ENCODE results near the gene CELF2. TPM values are rescaled to one million over a fixed set of nuclear protein-coding genes. Genes with fewer than 3 reads are reported as not detected.

CELF2 gene
- total RNA-seq, 1 donor from 2014 or later: 54.3 TPM

DNA sequence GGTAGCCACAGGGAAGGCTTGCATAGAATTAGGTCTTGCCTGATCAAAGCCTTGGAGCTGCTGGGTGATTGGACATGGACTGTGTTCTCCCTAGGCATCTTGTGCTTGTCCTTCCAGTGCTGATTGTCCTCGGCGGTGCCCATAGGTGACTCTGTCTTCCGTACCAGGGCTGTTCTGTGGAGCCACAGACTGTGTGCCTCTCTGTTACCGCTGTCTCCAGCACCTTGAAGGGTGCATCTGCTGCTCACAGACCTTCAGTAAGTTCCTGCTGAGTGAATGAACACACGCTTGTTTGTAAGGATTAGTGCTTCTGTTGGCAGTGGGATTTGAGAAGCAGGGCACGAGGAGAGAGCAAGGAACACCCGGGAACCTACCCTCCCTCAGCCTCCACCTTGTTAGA lies 116.7 kb downstream of the CELF2 start:
- DNase-seq (ENCODE audit: extremely low spot score in 2 of 2): no peak
- intact Hi-C loops (cut with DNase I): no loop called here
- Histone ChIP-seq H3K27me3 (no peaks in the 10 kb centered on the region), H3K9me3 (no peaks in the 10 kb centered on the region), H3K27ac (no peak overlapping the region), H3K4me3 (no peak overlapping the region), H3K4me1 (no peaks in the 10 kb centered on the region), H3K36me3 (no peaks in the 10 kb centered on the region)
- TF ChIP-seq CTCF (IDR thresholded peaks at IDR 0.05): no peak
- no peak for TF ChIP-seq POLR2AphosphoS5 (IDR thresholded peaks at IDR 0.05; ENCODE audit: insufficient read depth in 1 of 2, low read depth in 1 of 2)
- TF ChIP-seq POLR2A (IDR thresholded peaks at IDR 0.05): no peak

DNA sequence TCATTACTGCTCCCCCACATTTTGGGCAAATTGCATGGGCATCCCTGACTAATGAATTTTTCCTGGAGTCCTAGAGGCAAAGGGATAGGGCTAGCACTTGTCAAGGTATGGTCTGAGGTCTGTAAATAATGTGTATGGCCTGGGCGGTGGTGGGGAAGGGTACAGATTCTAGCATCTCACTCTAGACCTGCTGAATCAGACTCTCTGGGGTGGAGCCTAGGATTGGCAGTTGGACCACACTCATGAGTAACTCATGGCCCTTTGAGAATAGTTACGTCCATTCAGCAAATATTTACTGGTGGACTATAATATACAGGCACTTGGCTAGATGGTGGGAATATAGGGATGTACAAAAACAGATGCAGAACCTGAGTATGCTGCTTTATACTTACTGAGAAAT lies 118.0 kb downstream of the CELF2 start:
- no peak for DNase-seq (ENCODE audit: extremely low spot score in 2 of 2)
- Histone ChIP-seq H3K4me1 (no peaks in the 10 kb centered on the region), H3K9me3 (no peaks in the 10 kb centered on the region), H3K27ac (no peak overlapping the region), H3K4me3 (no peak overlapping the region), H3K36me3 (no peaks in the 10 kb centered on the region), H3K27me3 (no peaks in the 10 kb centered on the region)
- no peak for TF ChIP-seq POLR2A (IDR thresholded peaks at IDR 0.05)
- intact Hi-C loops (cut with DNase I): loop anchor here (2.0 kb wide), 1 partner anchor 67 kb away; no protein-coding TSS in a partner anchor

GRCh38 chr10:11138314-11139033 lies 120.8 kb downstream of the CELF2 start:
- Histone ChIP-seq H3K27ac (no peak overlapping the region), H3K27me3 (no peaks in the 10 kb centered on the region), H3K4me3 (no peak overlapping the region), H3K36me3 (no peaks in the 10 kb centered on the region), H3K9me3 (no peaks in the 10 kb centered on the region), H3K4me1 (no peaks in the 10 kb centered on the region)
- intact Hi-C loops (cut with DNase I): no loop called here
- TF ChIP-seq POLR2AphosphoS5 (IDR thresholded peaks at IDR 0.05; ENCODE audit: insufficient read depth in 1 of 2, low read depth in 1 of 2): no peak
- no peak for DNase-seq (ENCODE audit: extremely low spot score in 2 of 2)

DNA sequence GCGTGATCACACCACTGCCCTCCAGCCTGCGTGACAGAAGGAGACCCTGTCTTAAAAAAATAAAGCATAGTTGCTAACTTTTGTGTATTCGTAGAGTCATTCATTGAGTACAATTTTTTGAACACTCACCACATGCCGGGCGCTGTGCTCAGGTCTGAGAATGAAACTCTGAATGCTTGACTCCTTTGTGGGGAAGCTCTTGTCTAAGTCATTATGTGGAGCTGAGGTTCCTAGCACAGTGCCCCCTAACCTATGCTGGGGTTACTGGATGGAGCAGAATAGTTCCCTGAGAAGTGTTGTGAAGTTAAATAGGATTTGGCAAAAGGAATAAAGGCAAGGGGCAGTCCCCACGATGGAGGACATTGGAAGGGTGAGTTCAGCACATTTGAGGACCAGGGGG lies 123.3 kb downstream of the CELF2 start:
- intact Hi-C loops (cut with DNase I): no loop called here
- Histone ChIP-seq H3K27ac (no peak overlapping the region), H3K4me1 (no peaks in the 10 kb centered on the region), H3K4me3 (no peak overlapping the region), H3K36me3 (no peaks in the 10 kb centered on the region), H3K9me3 (no peaks in the 10 kb centered on the region), H3K27me3 (no peaks in the 10 kb centered on the region)
- DNase-seq (ENCODE audit: extremely low spot score in 2 of 2): no peak
- TF ChIP-seq POLR2AphosphoS5 (IDR thresholded peaks at IDR 0.05; ENCODE audit: insufficient read depth in 1 of 2, low read depth in 1 of 2) (no peak), POLR2A (IDR thresholded peaks at IDR 0.05) (no peak), CTCF (IDR thresholded peaks at IDR 0.05) (no peak)

- Histone ChIP-seq H3K36me3 (no peaks in the 10 kb centered on the region), H3K4me3 (no peak overlapping the region), H3K27me3 (no peaks in the 10 kb centered on the region), H3K9me3 (no peaks in the 10 kb centered on the region), H3K4me1 (no peaks in the 10 kb centered on the region), H3K27ac (no peak overlapping the region)
- no peak for TF ChIP-seq CTCF (IDR thresholded peaks at IDR 0.05)
- no peak for TF ChIP-seq POLR2A (IDR thresholded peaks at IDR 0.05)
- intact Hi-C loops (cut with DNase I): no loop called here
- DNase-seq (ENCODE audit: extremely low spot score in 2 of 2): no peak
These were observed 124.0 kb downstream of the CELF2 start for GRCh38 chr10:11141571-11142091.

DNA sequence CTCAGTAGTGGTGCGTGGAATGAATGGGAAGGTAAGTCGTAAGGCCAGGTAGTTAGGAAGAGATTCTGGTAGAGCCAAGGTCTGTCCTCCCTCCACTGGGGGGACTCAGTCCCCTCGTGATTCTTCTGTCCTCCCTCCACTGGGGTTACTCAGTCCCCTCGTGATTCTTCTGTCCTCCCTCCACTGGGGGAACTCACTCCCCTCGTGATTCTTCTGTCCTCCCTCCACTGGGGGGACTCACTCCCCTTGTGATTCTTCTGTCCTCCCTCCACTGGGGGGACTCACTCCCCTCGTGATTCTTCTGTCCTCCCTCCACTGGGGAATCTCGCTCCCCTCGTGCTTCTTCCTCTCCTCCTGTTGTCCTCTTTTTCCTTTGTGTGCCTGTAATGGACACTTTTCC lies 125.1 kb downstream of the CELF2 start:
- no peaks in the 10 kb centered on the region for H3K4me1 ChIP-seq
- intact Hi-C loops (cut with DNase I): no loop called here

More for the DNA sequence above, 125.1 kb downstream of the CELF2 start:
- no peak for DNase-seq (ENCODE audit: extremely low spot score in 2 of 2)
- Histone ChIP-seq H3K4me3 (no peak overlapping the region), H3K27me3 (no peaks in the 10 kb centered on the region), H3K9me3 (no peaks in the 10 kb centered on the region), H3K36me3 (no peaks in the 10 kb centered on the region), H3K27ac (no peak overlapping the region)
- TF ChIP-seq POLR2A (IDR thresholded peaks at IDR 0.05) (no peak), CTCF (IDR thresholded peaks at IDR 0.05) (no peak), POLR2AphosphoS5 (IDR thresholded peaks at IDR 0.05; ENCODE audit: insufficient read depth in 1 of 2, low read depth in 1 of 2) (no peak)

Measured in vagina (tissue), 2 donors.